KBM-7 (cell line): ENCODE data around the gene TRIAP1.

Experiments
- DNase-seq: peaks from one replicate; pipeline ENCODE4 v3.0.0-alpha.2; 2015
- in situ Hi-C: fragments of 300-500 bp; cut with MboI; formaldehyde crosslinking; loops from 2 replicates; pipeline ENCODE4 v1.14.3; 2020; ENCODE audit warnings: low sequenced_read_pairs, low pct_unique_long_range_greater_than_20kb, mixed read lengths

The TRIAP1 gene

DNA sequence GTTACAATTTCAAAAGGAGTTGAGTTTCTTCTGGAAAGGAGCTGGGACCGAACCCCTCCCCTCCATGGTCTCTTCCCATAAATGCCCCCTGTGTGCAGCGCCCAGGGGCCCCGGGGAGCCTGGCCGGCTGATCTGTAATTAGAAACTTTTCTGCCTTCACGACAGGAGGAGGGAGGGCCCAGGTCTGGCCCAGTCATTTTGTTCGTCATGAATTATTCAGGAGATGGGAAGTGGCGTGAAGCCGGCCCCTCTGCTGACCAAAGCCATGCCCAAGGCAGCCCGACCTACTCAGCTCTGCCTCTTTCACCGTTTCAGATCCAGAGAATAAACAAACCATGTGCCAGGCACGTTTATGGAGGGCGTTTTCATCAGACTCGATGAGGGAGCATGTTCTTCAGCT is 44.0 kb downstream of the TRIAP1 start:
- in situ Hi-C loops, result no loop called here
- no peak for DNase-seq

- DNase-seq, result no peak
Measured at GRCh38 chr12:120399531-120399930, 46.7 kb downstream of the TRIAP1 start.

DNA sequence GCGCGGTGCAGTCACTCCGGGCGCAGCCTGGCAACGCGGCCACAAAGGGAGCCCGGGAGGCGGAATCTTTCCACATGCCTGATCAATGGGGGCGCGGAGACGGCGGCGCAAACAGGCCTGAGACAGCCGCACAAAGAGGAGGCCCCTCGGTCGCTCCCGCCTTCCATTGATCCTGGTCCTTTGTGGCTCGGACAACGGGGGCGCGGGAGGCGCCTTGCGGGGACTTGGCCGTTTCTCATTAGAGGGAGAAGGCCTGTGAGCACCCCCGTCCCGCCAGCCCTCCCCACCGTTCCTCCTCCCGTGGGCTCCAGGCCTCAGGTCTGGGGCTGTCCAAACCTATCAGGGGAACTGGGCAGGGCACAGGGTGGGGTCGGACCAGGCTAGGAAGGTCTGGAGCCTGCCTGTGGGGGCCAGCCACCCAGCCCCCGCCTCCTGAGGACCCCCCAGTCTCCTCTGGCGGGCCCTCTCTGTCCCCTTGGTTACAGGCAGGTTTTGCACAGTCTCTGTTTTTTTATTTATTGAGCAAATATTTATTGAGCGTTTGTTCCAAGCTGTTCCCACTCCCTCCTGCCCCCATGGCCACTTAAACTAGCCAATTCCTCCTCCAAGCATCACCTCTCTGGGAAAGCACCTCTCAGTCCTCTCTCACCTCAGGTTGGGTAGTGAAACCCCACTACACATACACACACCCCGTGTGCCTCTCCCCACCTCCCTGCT is 48.2 kb downstream of the TRIAP1 start:
- DNase-seq, result no peak
- in situ Hi-C loops, result no loop called here

More at GRCh38 chr12:120399531-120399930, 46.7 kb downstream of the TRIAP1 start:
- in situ Hi-C loops, result no loop called here

DNA sequence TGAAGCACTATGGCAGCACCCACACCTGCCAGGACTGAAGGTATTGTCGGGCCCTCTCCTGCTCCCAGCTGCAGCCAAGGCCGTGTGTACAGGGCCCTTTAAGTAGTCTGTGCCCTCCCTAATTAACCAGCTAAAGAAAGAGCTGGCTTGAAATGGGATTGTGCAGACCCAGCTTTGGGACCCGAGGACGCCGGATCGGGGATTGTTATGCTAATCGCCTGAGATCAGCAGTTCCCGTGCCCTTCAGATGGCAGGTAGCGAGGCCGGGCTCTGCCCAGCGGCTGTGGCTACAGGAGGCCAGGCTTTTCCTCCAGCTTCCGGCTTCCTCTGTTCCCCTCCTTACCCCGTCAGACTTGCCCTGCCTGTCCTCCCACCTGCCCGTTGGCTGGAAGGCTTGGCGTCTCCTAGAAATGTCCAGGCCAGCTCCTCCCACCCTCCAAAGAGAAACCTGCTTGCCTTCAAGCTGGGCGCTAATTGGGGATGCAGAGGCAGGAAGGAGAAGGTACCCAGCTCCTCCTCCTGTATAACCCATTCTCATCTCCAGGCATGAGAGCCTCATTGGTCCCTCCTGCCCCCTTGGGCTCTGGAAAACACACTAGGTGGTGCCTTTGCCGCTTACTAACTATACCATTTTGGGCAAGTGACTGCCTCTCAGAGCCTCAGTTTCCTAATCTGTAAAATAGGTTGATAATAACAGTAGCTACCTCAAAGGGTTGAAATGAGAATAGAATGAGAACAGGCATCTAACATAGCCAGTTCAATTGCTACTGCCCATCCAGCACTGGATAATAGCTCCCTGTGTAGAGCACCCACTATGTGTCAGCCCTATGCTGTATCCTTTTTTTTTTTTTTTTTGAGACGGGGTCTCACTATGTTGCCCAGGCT is 51.5 kb downstream of the TRIAP1 start:
- no peak for DNase-seq
- in situ Hi-C loops, result no loop called here
